Measurements from ENCODE around the gene OTOG.

GRCh38 chr11:17502630-17503029 is 44.4 kb upstream of the OTOG start:
- TF ChIP-seq, protein P1, sequence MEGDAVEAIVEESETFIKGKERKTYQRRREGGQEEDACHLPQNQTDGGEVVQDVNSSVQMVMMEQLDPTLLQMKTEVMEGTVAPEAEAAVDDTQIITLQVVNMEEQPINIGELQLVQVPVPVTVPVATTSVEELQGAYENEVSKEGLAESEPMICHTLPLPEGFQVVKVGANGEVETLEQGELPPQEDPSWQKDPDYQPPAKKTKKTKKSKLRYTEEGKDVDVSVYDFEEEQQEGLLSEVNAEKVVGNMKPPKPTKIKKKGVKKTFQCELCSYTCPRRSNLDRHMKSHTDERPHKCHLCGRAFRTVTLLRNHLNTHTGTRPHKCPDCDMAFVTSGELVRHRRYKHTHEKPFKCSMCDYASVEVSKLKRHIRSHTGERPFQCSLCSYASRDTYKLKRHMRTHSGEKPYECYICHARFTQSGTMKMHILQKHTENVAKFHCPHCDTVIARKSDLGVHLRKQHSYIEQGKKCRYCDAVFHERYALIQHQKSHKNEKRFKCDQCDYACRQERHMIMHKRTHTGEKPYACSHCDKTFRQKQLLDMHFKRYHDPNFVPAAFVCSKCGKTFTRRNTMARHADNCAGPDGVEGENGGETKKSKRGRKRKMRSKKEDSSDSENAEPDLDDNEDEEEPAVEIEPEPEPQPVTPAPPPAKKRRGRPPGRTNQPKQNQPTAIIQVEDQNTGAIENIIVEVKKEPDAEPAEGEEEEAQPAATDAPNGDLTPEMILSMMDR (IDR thresholded peaks at IDR 0.05; ENCODE audit: borderline replicate concordance, extremely low read depth, low read length, poor library complexity, severe bottlenecking) = no peak
- TF ChIP-seq EZH2 (IDR thresholded peaks at IDR 0.05; ENCODE audit: borderline replicate concordance, low read depth, low read length, severe bottlenecking) = no peak
